ENCODE results near the gene NUBP1. TPM values are rescaled to one million over a fixed set of nuclear protein-coding genes. Genes with fewer than 3 reads are reported as not detected.

The NUBP1 gene
- total and polyA plus RNA-seq, 9 of the 15 experiments (the other 6 are each of a cell fraction or from before 2014, with no cell fraction given), result 17.2 to 55.1 (median 35.6) TPM

GRCh38 chr16:10744370-10745030, 858 bp downstream of the NUBP1 start (continued):
- TF ChIP-seq RFX5 (IDR thresholded peaks at IDR 0.05; ENCODE audit: low read depth, low read length), result no peak
- TF ChIP-seq DPF2 (IDR thresholded peaks at IDR 0.05), result no peak
- 0 out of 2 replicates have a peak, but pooled peaks have one; percentile 10 for TF ChIP-seq LCOR (CRISPR knock-in tag; IDR thresholded peaks at IDR 0.05)
- peak; percentile 42; the same call in 1 of the 2 replicates for TF ChIP-seq RB1 (IDR thresholded peaks at IDR 0.05; ENCODE audit: low read depth)
- peak; percentile 29 for TF ChIP-seq DACH1 (IDR thresholded peaks at IDR 0.05; ENCODE audit: partially characterized antibody)
- TF ChIP-seq ATF3 (IDR thresholded peaks at IDR 0.05), result no peak
- TF ChIP-seq ATF3 (CRISPR knock-in tag; conservative IDR thresholded peaks at IDR 0.05), result 0 out of 2 replicates have a peak, but pooled peaks have one; percentile 25
- TF ChIP-seq POU5F1 (IDR thresholded peaks at IDR 0.05; ENCODE audit: borderline replicate concordance, low read depth, low read length, partially characterized antibody), result no peak
- no peak for TF ChIP-seq HDAC3 (IDR thresholded peaks at IDR 0.05; ENCODE audit: borderline replicate concordance, partially characterized antibody)
- no peak for TF ChIP-seq ETS1 (conservative IDR thresholded peaks at IDR 0.05; ENCODE audit: control insufficient read depth, low read depth, low read length)
- TF ChIP-seq ZNF146 (CRISPR knock-in tag; IDR thresholded peaks at IDR 0.05; ENCODE audit: unreplicated experiment), result no peak
- TF ChIP-seq JUN (IDR thresholded peaks at IDR 0.05; ENCODE audit: borderline replicate concordance, low read depth, low read length), result no peak
- no peak for TF ChIP-seq JUN (CRISPR knock-in tag; IDR thresholded peaks at IDR 0.05; ENCODE audit: borderline replicate concordance)
- no peak for TF ChIP-seq FUS (optimal IDR thresholded peaks at IDR 0.05; ENCODE audit: low read depth, low read length)
- no peak for TF ChIP-seq BCOR (IDR thresholded peaks at IDR 0.05)
- TF ChIP-seq ZNF277 (CRISPR knock-in tag; IDR thresholded peaks at IDR 0.05; ENCODE audit: borderline replicate concordance), result no peak
- no peak for TF ChIP-seq SMAD3 (CRISPR knock-in tag; conservative IDR thresholded peaks at IDR 0.05)
- no peak for TF ChIP-seq HNRNPL (IDR thresholded peaks at IDR 0.05; ENCODE audit: low read depth, low read length)
- no peak for TF ChIP-seq ZMIZ1 (IDR thresholded peaks at IDR 0.05; ENCODE audit: low read depth in 2 of 2, low read length in 2 of 2)
- TF ChIP-seq POLR3A (IDR thresholded peaks at IDR 0.05; ENCODE audit: borderline replicate concordance, extremely low read depth, insufficient read depth, insufficient read length), result no peak

All from K562 (cell line).